Left lung (tissue), 10 donors: ENCODE results near the gene PFN3. TPM values are rescaled to one million over a fixed set of nuclear protein-coding genes. Genes with fewer than 3 reads are reported as not detected.
A peak's percentile ranks its signal among the peaks of the same experiment; 100 is the strongest.
"Not testable (repeated sequence)": the region's sequence is repeated elsewhere in the genome, so short reads cannot be mapped to it uniquely, and the experiment has no call there.

Experiments
- ATAC-seq: fragments of 200-7000 bp; cut with Tn5 transposase; one replicate; pipeline ENCODE4 v1.9.1; 2020; ENCODE audit warnings: moderate library complexity
- DNase-seq, 4 donors: peaks; one replicate each; pipeline ENCODE4 v3.0.0-alpha.2; 2013 to 2020
- H3K27ac ChIP-seq, 2 donors: fragments of 200-600 bp; sonication (generic) in 1 of 2; one replicate each; pipeline versions ENCODE4 v1.5.0 to v1.8.0; 2020 to 2021
- H3K27me3 ChIP-seq, 2 donors: fragments of 200-600 bp; sonication (generic) in 1 of 2; one replicate each; pipeline versions ENCODE4 v1.5.0 to v1.8.0; 2020 to 2021
- H3K36me3 ChIP-seq, 2 donors: fragments of 200-600 bp; sonication (generic) in 1 of 2; one replicate each; pipeline versions ENCODE4 v1.5.0 to v1.8.0; 2020 to 2021
- H3K4me1 ChIP-seq, 2 donors: fragments of 200-600 bp; one replicate each; pipeline ENCODE4 v1.8.0; 2021
- H3K4me3 ChIP-seq, 2 donors: fragments of 200-600 bp; sonication (generic) in 1 of 2; one replicate each; pipeline versions ENCODE4 v1.5.0 to v1.8.0; 2020 to 2021; ENCODE audit warnings: mild to moderate bottlenecking in 1 of 2
- H3K9me3 ChIP-seq, 2 donors: fragments of 200-600 bp; sonication (generic) in 1 of 2; one replicate each; pipeline versions ENCODE4 v1.5.0 to v1.8.0; 2020 to 2021
- CTCF ChIP-seq, 2 donors: fragments of 200-600 bp; sonication (generic) in 1 of 2; IDR thresholded peaks; one replicate each; pipeline versions ENCODE4 v1.5.0 to v1.8.0; 2021; ENCODE audit warnings: antibody characterized with exemption in 2 of 2
- intact Hi-C, 2 donors: fragments of 100-400 bp; cut with DNase I; formaldehyde crosslinking; loops; one replicate each; pipeline versions ENCODE4 v1.11.2 to v1.14.2; 2022
- polyA plus RNA-seq, 6 donors: library from polyadenylated mRNA; unstranded; fragments of 120-200 nt; gene quantifications; one replicate each; pipeline ENCODE4 v1.2.1, GENCODE V29; 2013; ENCODE audit not compliant: insufficient read length in 6 of 6
- total RNA-seq, 2 donors: library from RNA; stranded (reverse); fragmentation: NEBNext Ultra II Directional; extraction: Animal tissue kit (Norgen Biotek cat#: 25700); gene quantifications; one replicate each; pipeline ENCODE4 v1.2.1, GENCODE V29; 2021
- donor health status: DM: no; HTN: yes; CAD: no.
- donor health status: DM: no; HTN: no; CAD: no.

Gene PFN3
- total and polyA plus RNA-seq, 8 donors, result not detected

GRCh38 chr5:177362292-177362609 is 38.2 kb downstream of the PFN3 start:
- no peak for TF ChIP-seq CTCF (IDR thresholded peaks at IDR 0.05)
- peak in 1 of 4 donors; percentile 60 for DNase-seq
- Histone ChIP-seq H3K9me3 (no peaks in the 10 kb centered on the region), H3K27ac (peak overlapping the region in 1 of 2 donors; percentile 71), H3K4me3 (peak overlapping the region in 1 of 2 donors; percentile 45), H3K27me3 (no peaks in the 10 kb centered on the region), H3K4me1 (peaks cover 13 to 86% of the 10 kb centered on the region in 2 donors), H3K36me3 (peaks cover 0 to 7% of the 10 kb centered on the region in 2 donors)
- ATAC-seq, result no peak
- intact Hi-C loops, result no loop called here

- ATAC-seq (no peak), DNase-seq (peak in 1 of 4 donors; percentile 85)
- Histone ChIP-seq H3K4me1 (peaks cover 11 to 89% of the 10 kb centered on the region in 2 donors), H3K4me3 (peak overlapping the region in 1 of 2 donors; percentile 45), H3K36me3 (peaks cover 0 to 2% of the 10 kb centered on the region in 2 donors), H3K9me3 (no peaks in the 10 kb centered on the region), H3K27ac (peak overlapping the region in 1 of 2 donors; percentile 71), H3K27me3 (no peaks in the 10 kb centered on the region)
- TF ChIP-seq CTCF (IDR thresholded peaks at IDR 0.05), result no peak
- intact Hi-C loops, result no loop called here
Measured at GRCh38 chr5:177361418-177362291, 38.8 kb downstream of the PFN3 start.

GRCh38 chr5:177360740-177361139 is 39.7 kb downstream of the PFN3 start:
- ATAC-seq, H3K27me3 ChIP-seq, H3K9me3 ChIP-seq, H3K36me3 ChIP-seq, H3K4me3 ChIP-seq, intact Hi-C loops: not testable (repeated sequence)
- Histone ChIP-seq H3K4me1 (peaks cover 4 to 85% of the 10 kb centered on the region in 2 donors), H3K27ac (peak overlapping the region in 1 of 2 donors; percentile 71)
- DNase-seq, result peak in 1 of 4 donors; percentile 43

- no peak overlapping the region for H3K27ac ChIP-seq
- no peaks in the 10 kb centered on the region for H3K9me3 ChIP-seq
- DNase-seq (peak in 1 of 4 donors; percentile 10), ATAC-seq (no peak)
- peaks cover 4 to 87% of the 10 kb centered on the region in 2 donors for H3K4me1 ChIP-seq
- H3K4me3 ChIP-seq, result no peak overlapping the region
- no peaks in the 10 kb centered on the region for H3K36me3 ChIP-seq
- no peaks in the 10 kb centered on the region for H3K27me3 ChIP-seq
- intact Hi-C loops, result no loop called here
- TF ChIP-seq CTCF (IDR thresholded peaks at IDR 0.05), result no peak
Measured at GRCh38 chr5:177359860-177360259, 40.6 kb downstream of the PFN3 start.

- Histone ChIP-seq H3K36me3 (no peaks in the 10 kb centered on the region), H3K27me3 (no peaks in the 10 kb centered on the region), H3K4me1 (peaks cover 4 to 87% of the 10 kb centered on the region in 2 donors), H3K9me3 (no peaks in the 10 kb centered on the region), H3K27ac (no peak overlapping the region), H3K4me3 (no peak overlapping the region)
- peak in 1 of 4 donors; percentile 45 for DNase-seq
- intact Hi-C loops, result no loop called here
- no peak for TF ChIP-seq CTCF (IDR thresholded peaks at IDR 0.05)
- no peak for ATAC-seq
Measured at GRCh38 chr5:177359451-177359851, 41.0 kb downstream of the PFN3 start.
